IPS DF 19.7 (cell line): Measurements from ENCODE around the gene MAP3K4.

Source experiments
- DNase-seq: peaks from one replicate; pipeline ENCODE4 v3.0.0-alpha.2; 2013; ENCODE audit warnings: low read depth, low spot score

MAP3K4 gene

DNA sequence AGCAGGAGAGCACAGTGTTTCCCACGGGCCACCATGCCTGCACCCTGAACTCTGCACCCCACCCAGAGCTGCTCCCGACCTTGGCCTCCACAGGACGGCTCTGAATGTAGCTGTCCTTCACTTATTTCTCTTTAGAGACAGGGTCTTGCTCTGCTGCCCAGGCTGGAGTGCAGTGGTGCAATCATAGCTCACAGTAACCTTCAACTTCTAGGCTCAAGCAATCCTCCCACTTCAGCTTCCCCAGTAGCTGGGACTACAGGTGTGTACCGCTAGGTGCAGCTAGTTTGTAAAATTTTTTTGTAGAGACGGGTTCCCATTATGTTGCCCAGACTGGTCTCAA, 151.4 kb downstream of the MAP3K4 start:
- no peak for DNase-seq

DNA sequence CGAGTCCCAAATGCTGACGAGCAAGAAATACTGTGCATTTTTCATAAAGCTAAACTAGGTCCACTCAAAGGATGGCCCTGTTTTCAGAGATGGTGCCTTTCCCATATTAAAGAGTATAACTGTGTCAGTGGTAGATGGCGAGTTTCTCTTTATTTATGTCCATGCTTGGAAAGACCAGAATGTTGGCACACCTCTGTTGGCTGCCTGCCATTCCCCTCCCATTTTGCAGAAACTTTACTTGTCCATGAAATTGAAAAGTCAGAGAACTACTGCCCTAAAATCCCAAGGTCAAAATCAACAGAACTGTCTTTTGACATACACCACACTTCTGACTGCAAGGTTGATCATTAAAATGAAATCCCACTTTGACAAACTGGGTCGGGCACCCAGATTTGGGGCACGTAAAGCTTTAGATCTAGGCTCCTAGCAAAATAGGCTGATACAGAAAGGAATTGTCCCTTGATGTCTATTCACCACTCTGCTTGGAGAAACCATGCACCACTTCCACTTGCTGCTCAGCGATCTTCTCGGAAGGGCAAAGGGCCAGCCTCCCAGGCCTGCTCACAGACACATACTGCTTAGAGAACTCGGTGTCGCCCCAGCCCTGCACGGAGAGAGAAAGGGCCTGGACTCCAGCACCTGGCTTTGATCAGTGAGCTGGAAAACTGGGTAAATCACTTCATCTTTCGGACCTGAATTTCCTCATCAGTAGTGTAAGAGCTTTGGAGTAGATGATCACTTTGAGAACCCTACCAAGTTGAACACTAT, 152.3 kb downstream of the MAP3K4 start:
- no peak for DNase-seq

DNA sequence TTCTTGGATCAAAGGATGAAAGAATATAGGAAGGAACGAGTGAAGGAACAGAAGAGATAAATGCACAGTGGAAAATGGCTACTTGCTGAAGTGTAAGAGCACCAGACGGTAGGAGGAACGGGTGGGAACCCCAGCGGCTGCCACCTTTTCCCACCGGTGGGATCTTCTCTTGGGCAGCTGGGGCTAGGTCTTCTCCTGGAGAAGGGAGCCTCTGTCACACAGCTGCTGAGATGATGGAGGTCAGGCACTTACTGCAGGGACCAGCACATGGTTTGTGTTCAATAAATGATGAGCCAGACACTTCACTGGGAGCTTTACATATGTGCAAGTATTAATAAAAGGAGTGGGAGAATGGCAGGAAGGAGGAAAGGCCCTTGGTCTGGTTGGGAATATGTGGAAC, 158.6 kb downstream of the MAP3K4 start:
- DNase-seq = no peak

DNA sequence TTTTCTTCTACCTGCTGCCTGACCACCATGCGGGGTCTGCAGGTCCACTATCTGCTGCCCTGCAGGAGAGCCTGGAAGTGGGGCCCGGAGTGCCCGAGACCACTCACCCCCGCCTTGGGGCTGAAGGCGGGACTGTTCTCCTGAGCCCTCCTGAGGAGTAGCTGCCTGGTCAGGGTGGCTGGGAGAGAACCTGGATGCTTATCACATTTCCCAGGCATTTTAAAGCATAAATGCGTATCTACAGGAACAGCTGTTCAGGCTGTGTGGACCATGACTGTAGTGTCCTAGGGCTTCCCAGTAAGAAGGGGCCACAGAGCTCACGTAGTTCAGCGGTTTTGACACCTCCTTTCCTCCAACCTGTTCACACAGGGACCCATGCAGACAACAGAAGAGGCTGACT, 159.0 kb downstream of the MAP3K4 start:
- no peak for DNase-seq

DNA sequence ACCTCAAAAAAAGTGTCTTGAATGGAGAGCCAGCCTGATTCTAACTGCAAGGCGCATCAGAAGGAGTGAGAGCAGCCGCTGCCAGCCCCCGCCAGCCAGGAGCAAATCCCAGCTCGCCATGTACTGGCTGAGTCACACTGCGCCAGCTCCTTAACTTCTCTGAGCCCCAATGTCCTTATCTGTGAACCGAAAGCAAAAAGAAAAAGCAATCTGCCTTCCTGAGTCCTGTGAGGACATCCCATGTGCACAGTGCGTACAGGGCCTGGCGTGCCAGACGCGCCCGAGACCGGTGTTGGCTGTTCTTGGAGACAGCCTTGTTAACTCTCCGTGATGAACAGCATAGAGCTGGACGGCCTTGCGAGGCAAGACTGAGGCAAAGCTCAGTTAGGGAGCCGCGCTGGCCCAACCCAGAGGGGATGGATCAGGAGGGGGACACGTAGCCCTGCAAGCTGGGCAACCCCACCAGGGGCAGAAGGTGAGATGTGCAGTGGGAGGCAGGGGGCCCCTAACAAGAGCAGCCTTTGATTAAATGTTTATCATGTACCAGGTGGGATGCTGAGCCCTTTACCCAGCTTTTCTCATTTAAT, 159.6 kb downstream of the MAP3K4 start:
- no peak for DNase-seq

DNA sequence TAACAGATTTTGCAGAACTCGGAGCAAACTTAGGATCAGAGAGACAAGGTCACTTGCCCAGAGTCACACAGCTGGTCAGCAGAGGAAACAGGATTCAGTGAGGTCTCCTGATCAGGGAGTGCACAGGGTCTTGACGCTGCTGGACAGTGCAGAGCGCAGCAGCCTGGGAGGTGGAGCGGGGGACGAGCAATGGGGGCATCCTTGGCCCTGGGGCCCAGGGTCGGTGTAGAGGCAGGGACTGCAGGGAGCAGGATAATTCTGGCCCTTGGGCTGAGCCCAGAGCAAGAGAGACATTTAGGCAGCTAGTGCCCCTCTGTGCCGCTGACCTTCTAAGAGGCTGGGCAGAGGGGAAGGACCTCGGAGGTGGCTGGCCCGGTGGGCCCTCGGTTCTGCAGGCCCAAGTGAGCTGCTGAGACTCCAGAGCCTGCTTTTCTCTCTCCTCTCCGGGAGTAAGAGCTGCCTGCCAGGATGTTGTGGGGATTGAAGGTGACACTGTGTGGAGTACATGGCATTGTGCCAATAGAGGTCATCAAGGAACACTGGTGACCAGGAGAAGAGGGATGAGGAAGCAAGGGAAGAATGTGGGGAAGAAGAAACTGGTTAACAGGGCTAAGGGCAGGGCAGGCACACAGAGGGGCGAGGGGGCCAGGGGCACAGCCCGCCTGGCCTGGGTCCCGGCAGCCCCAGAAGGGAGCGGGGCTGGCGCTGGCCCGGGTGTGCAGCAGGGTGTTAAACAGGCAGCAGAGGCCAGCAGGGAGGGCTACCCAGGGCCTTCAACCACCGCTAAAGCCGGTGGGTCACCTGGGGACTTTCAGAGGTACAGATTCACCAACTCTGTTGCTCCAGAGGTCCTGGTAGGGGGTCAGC, 160.3 kb downstream of the MAP3K4 start:
- DNase-seq = no peak

DNA sequence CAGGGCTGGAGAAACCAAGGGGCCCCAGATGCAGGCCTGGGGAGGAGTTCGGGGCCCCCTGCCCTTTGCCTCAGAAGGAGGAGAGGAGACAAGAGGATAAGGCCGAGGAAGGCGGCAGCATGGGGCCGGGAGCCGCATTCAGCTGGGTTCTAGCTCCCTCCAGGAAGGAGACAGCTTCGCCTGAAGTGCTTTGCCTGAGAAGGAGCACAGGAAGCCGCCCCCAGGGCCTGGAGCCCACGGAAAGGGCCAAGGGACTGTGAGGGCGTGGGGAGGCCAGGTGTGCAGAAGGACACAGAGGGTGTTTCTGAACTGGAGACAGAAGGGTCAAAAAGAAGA, 160.9 kb downstream of the MAP3K4 start:
- DNase-seq = no peak

DNA sequence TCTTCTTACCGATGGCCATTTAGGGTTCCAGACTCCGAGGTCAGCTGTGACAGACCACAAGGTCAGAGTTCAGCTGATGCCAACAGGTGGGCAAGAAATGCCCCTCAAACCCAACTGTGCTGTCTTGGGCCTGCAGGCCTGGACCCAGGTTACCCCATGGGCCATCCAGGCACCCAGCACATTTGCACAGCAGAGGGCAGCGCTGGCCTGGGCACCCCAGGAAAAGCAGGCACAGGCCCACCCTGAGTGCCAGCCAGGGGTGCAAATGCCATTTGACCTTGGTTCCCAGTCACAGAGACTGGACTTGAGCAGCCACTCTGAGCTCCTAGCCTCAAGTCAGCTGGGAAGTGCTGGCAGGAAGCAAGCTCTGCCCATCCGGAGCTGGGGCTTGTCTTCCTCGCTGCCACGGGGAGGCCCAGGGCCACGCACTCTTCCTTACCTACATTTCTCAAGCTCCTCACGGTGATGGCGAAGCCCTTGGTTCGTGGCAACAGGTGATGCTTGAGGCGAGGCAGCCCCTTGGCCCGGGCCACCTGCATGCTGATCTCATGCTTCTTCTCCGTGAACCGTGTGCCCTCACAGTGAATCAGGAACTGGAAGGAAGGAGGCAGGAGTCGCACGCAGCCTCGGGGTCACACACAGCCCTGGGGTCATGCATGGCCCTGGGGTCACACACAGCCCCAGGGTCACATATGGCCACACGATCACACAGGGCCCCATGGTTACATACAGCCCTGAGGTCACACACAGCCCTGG, 161.5 kb downstream of the MAP3K4 start:
- no peak for DNase-seq

DNA sequence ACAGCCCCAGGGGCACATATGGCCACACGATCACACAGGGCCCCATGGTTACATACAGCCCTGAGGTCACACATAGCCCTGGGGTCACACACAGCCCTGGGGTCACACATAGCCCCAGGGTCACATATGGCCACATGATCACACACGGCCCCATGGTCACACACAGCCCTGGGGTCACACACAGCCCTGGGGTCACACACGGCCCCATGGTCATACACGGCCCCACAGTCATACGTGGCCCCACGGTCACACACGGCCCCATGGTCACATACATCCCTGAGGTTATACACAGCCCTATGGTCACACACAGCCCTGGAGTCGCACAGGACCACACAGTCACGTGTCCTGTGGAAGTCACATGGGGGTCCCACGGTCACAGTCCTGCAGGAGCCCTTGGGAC, 162.2 kb downstream of the MAP3K4 start:
- DNase-seq = no peak

DNA sequence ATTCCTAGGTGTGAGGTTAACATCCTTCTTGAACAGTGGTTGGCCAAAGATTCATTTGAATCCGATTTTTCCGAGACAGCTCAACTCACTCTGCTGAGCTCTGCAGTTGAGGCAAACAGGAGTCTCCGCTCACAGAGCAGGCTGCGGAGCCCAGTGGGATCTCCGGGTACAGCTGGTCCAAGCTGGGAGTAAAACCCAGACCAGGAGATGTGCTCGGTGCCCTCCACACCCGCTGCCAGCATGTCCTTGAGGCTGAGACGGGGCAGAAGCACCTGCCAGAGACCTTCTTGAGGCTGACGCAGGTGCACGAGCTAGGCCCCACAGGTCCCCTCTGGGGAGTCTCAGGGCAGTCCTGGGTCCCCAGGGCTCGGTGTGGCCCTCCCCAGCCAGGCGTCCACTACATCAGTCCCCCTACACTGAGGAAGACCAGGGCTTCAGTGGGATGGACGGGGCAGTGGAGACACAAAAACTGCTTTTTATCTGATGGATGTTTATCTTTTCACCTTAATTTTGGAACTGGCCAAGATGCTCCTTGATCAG, 163.3 kb downstream of the MAP3K4 start:
- no peak for DNase-seq

DNA sequence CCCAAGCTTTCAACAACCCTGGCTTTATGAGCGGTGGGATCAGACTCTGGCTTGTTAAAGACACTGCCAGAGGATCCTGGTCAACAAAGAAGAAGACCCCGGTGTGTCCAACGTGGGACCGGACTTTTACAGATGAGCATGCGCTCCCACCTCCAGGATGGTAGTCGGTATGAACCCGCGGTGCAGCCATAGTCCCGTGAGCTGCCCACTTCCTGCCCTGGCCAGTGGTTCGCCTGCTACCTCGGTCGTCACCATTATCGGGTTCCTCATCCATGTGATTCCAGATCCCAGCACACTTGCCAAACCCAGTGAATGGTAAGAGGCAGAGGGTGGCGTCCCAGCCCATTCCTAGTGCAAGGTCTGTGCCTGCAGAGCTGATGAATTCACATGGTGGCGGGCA, 169.6 kb downstream of the MAP3K4 start:
- no peak for DNase-seq

DNA sequence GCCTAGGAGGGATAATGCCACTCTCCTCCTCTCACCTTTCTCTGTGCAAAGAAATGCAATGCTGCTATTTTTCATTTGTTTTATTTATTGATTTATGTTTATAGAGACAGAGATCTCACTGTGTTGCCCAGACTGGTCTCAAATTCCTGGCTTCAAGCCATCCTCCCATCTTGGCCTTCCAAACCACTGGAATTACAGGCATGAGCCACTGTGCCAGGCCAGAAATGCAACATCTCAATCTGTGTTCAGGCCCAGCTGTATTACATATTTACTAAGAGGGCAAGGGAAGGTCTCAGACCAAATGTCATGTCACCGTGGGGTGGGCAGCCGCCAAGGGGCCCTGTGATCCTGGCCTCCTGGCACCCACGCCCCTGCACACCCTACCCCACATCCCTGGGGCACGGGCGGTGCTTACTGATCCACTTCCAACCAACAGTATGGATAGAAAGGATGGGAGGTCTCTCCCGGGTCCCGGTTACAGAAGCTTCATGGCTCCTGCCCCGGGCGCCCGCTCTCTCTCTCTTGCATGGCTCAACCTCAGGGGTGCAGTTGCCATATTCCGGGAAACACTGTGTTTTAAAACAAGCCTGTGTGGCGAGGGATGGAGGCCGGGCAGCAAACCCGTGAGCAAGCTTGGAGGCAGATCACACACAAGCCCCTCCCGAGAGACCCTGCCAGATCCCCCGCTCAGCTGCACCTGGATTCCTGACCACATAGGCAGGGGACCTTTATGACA, 170.5 kb downstream of the MAP3K4 start:
- DNase-seq = no peak

DNA sequence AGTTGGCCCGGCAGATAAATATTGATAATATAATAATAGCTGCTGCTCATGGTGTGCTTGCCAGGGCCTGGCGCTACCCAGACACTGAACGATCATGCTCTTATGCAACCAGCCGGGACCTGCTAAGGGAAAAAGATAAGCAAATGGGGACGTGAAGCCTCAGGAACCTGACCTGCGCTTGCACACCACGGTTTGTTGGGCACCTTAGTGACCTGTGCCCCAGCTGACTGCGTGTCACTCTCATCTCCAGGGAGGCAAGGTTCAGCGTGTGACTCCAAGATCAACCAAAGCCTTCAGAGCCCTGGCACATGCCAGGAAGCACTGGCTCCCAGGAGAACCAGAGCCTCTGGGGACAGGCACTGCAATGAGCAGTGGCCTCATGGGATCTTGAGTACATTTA, 171.2 kb downstream of the MAP3K4 start:
- no peak for DNase-seq

DNA sequence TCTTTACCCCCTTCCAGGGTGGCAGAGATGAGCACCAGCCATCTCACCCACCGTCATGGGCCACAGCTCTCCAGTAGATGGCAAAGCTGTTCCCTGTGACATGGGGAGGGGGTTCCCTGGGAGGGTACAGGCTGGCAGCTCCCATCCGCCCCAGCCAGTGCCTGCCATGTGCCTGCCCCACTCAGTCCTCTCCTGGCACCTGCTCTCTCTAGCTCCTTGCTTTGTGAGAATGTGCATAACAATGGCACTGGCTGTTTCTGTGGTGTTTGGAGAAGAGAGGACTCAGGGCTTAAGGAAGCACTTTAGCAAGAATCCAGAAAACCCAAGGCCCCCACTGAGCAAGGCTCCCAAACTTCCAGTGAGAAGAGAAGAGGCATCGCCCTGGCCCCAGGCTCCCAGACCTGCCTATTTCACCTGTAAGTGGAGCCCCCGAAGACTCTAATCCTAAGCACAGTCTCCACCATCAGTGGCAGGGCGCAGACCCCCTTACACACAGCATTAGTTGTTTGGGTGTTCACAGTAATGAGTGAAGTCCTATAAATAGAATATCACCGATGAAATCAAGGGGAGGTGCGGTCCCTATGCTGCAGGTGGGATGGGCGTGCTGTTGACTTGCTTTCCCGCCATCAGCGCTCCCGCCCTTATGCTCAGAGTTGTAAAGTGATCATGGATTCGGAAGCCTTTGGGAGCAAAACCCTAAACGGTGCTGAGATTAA, 172.1 kb downstream of the MAP3K4 start:
- DNase-seq = peak; percentile 38

DNA sequence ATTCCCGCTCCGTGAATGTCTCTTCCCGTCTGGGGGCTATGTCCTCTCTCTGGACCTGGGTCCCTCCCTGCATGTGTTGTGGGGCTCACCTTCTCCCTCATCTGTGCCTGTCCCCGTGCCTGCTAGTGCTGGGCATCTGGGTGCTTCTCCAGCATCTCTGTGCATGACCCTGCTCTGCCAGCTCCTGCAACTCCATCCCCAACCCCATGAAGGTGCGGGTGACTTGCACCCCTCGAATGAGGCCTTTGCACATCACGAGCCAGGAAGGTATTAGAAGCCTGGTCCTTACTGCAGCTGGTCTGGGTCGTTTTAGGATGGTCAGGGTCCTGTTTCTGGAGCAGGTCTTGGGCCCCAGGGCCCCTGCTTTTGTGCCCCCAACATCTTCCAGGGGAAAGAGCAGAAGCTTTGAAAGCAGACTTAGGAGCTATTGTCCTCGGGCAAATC, 172.6 kb downstream of the MAP3K4 start:
- no peak for DNase-seq

DNA sequence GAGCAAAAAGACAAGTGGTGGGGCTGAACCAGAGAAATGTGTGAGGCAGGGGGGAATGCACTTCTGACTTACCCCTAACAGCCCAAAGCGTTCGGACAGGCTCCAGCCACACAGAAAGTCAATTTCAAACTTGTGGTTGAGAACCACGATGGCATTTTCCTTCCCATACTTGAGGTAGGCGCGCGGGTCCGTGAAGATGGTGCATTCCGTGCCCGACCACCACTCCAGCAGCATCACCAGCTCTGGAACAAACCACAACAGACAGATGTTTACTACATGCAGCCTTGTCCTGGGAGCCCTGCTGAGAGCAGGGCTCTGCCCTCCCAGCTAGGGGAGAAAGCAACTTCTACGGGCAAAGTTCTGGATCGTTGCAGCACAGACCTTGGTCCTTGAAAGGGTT, 174.6 kb downstream of the MAP3K4 start:
- DNase-seq = no peak

DNA sequence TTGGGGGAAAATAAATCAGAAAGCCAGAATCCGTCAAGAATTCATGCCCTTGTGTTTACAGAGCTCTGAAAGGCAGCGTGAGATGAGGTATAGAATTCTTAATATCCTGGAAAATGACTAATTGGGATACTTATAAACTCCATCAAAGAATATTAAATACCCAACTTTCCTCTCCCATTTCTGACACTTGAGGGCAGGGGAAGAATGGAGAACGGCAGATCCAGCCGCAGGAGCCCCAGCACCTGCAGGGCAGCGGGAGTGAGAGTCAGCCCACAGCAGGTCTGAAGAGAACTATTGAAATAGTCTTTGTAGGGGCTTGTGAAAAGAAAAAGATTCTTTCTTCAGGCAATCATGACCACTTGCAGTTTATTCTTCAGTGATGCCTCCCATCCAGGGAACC, 175.1 kb downstream of the MAP3K4 start:
- DNase-seq = no peak
